HepG2 (cell line): Measurements from ENCODE around the gene RASA2. TPM values are rescaled to one million over a fixed set of nuclear protein-coding genes. Genes with fewer than 3 reads are reported as not detected.

Source experiments
- ATAC-seq: fragments of 200-7000 bp; cut with Tn5 transposase; 3 replicates; pipeline ENCODE4 v1.9.1; 2020; ENCODE audit warnings: mild to moderate bottlenecking, moderate library complexity
- BruUV-seq: library from RNA; stranded (reverse); fragments of 400-500 nt; replicated peaks from 2 replicates; lab custom pipeline; 2021; lab: Mats Ljungman, UMichigan
- CTCF ChIA-PET: fragments of 300-600 bp; formaldehyde crosslinking; extraction: SDS; loops from one replicate; lab custom pipeline; 2021; ENCODE audit warnings: low total read pairs, inconsistent platforms, low intra/inter-chr PET ratio; lab: Yijun Ruan, JAX
- POLR2A ChIA-PET: fragments of 350-600 bp; sonication (Branson Sonifier 250); formaldehyde crosslinking; loops from one replicate; lab custom pipeline; 2020; ENCODE audit warnings: antibody characterized with exemption, inconsistent platforms; lab: Yijun Ruan, JAX
- DNase-seq: peaks from one replicate; pipeline ENCODE4 v3.0.0-alpha.2; 2015; ENCODE audit warnings: low spot score
- FAIRE-seq: peaks from 3 replicates; lab custom pipeline; 2011; peaks lifted over from hg19 to GRCh38; lab: Jason Lieb, UNC
- H2AFZ ChIP-seq: one replicate; pipeline ENCODE4 v1.6.1; 2011; ENCODE audit warnings: low read length, inconsistent platforms
- H3K27ac ChIP-seq: fragments of 300-600 bp; 3 replicates; pipeline ENCODE4 v1.8.0; 2011; ENCODE audit warnings: mixed run types, mild to moderate bottlenecking, mixed read lengths, low read length, inconsistent platforms; ENCODE audit not compliant: insufficient read depth; ENCODE audit errors: extremely low read length
- H3K27me3 ChIP-seq, 2 experiments: fragments of 200-600 bp in 1 of 2; 2 replicates in 1 of 2; 3 replicates in 1 of 2; pipeline versions ENCODE4 v1.6.0 to v1.8.0; 2011; ENCODE audit warnings: low read length in 2 of 2, mild to moderate bottlenecking in 2 of 2, moderate library complexity in 2 of 2, inconsistent platforms in 1 of 2; ENCODE audit not compliant: insufficient read depth in 2 of 2, control insufficient read depth in 1 of 2
- H3K36me3 ChIP-seq, 2 experiments: fragments of 200-600 bp in 1 of 2; replicated peaks in 1 of 2; 2 replicates in 1 of 2; 3 replicates in 1 of 2; pipeline versions ENCODE4 v1.5.1 to v1.8.0; 2011; ENCODE audit warnings: low read length in 2 of 2, inconsistent platforms in 1 of 2; ENCODE audit not compliant: insufficient read depth in 2 of 2, control insufficient read depth in 1 of 2
- H3K4me1 ChIP-seq: 2 replicates; pipeline ENCODE4 v1.5.1; 2012; ENCODE audit warnings: low read length, inconsistent platforms; ENCODE audit not compliant: insufficient read depth
- H3K4me2 ChIP-seq: 2 replicates; pipeline ENCODE4 v1.6.0; 2011; ENCODE audit warnings: low read depth, low read length, inconsistent platforms
- H3K4me3 ChIP-seq, 3 experiments: fragments of 200-600 bp in 1 of 3; sonication (generic), shearing (Covaris generic) in 1 of 3; replicated peaks in 1 of 3; 2 replicates each; pipeline ENCODE4 v1.5.1; 2011 to 2016; ENCODE audit warnings: low read length in 3 of 3, inconsistent platforms in 2 of 3, low read depth in 2 of 3, mild to moderate bottlenecking in 2 of 3, control low read depth in 1 of 3, mixed read lengths in 1 of 3; ENCODE audit not compliant: insufficient read depth in 1 of 3
- H3K79me2 ChIP-seq: one replicate; pipeline ENCODE4 v1.6.1; 2011; ENCODE audit warnings: low read length, inconsistent platforms; ENCODE audit not compliant: insufficient read depth
- H3K9ac ChIP-seq: 2 replicates; pipeline ENCODE4 v1.6.0; 2011; ENCODE audit warnings: mild to moderate bottlenecking, low read depth, low read length, inconsistent platforms; ENCODE audit not compliant: insufficient read depth
- H3K9me3 ChIP-seq: 2 replicates; pipeline ENCODE4 v1.5.1; 2012; ENCODE audit warnings: mild to moderate bottlenecking, low read length
- H4K20me1 ChIP-seq: 2 replicates; pipeline ENCODE4 v1.6.0; 2011; ENCODE audit warnings: inconsistent platforms, mild to moderate bottlenecking, low read length, moderate library complexity; ENCODE audit not compliant: insufficient read depth
- BRD4 ChIP-seq: sonication (generic); formaldehyde crosslinking; IDR thresholded peaks from 2 replicates; pipeline ENCODE4 v1.4.0; 2020; ENCODE audit warnings: missing genetic modification reagents
- CEBPG ChIP-seq: IDR thresholded peaks from 2 replicates; pipeline ENCODE4 v1.6.1; 2016
- CHD2 ChIP-seq: IDR thresholded peaks from 2 replicates; pipeline ENCODE4 v1.6.1; 2011; ENCODE audit warnings: low read depth, low read length, improper control_type of control experiment
- GATA4 ChIP-seq: sonication (generic); IDR thresholded peaks from 2 replicates; pipeline ENCODE4 v1.6.1; 2016; ENCODE audit warnings: antibody characterized with exemption, low read depth, borderline replicate concordance
- GLI4 ChIP-seq: sonication (generic); formaldehyde crosslinking; IDR thresholded peaks from 2 replicates; pipeline ENCODE4 v1.5.1; 2020; ENCODE audit warnings: missing genetic modification reagents, mild to moderate bottlenecking, moderate library complexity, borderline replicate concordance
- HIVEP1 ChIP-seq: sonication (generic); formaldehyde crosslinking; IDR thresholded peaks from 2 replicates; pipeline ENCODE4 v1.4.0; 2020; ENCODE audit warnings: mild to moderate bottlenecking, missing genetic modification reagents
- IRX3 ChIP-seq: sonication (generic); formaldehyde crosslinking; IDR thresholded peaks from 2 replicates; pipeline ENCODE4 v1.8.1; 2023; ENCODE audit warnings: mild to moderate bottlenecking, low read depth, missing genetic modification reagents, borderline replicate concordance
- MAFG ChIP-seq: sonication (generic); formaldehyde crosslinking; IDR thresholded peaks from 2 replicates; pipeline ENCODE4 v1.5.1; 2020; ENCODE audit warnings: mild to moderate bottlenecking, missing genetic modification reagents
- MZF1 ChIP-seq: sonication (generic); formaldehyde crosslinking; IDR thresholded peaks from 2 replicates; pipeline ENCODE4 v1.8.1; 2023; ENCODE audit warnings: mild to moderate bottlenecking, missing genetic modification reagents, borderline replicate concordance
- PLRG1 ChIP-seq: fragments of 450-650 bp; conservative IDR thresholded peaks from 2 replicates; pipeline ENCODE4 v1.6.1; 2016
- RAD21 ChIP-seq: fragments of 450-650 bp; formaldehyde crosslinking; IDR thresholded peaks from 2 replicates; pipeline ENCODE4 v1.5.0; 2020; ENCODE audit warnings: mild to moderate bottlenecking
- RORA ChIP-seq: sonication (generic); formaldehyde crosslinking; IDR thresholded peaks from 2 replicates; pipeline ENCODE4 v1.5.0; 2020; ENCODE audit warnings: mild to moderate bottlenecking, missing genetic modification reagents, moderate library complexity
- ZBTB33 ChIP-seq: sonication (generic); formaldehyde crosslinking; IDR thresholded peaks from 2 replicates; pipeline ENCODE4 v1.4.0; 2020; ENCODE audit warnings: missing genetic modification reagents
- ZNF263 ChIP-seq: sonication (generic); formaldehyde crosslinking; IDR thresholded peaks from 2 replicates; pipeline ENCODE4 v1.4.0; 2020; ENCODE audit warnings: missing genetic modification reagents
- ZNF562 ChIP-seq: sonication (generic); formaldehyde crosslinking; IDR thresholded peaks from 2 replicates; pipeline ENCODE4 v1.8.0; 2022; ENCODE audit warnings: missing genetic modification reagents, borderline replicate concordance
- ZNF574 ChIP-seq: sonication (generic); formaldehyde crosslinking; IDR thresholded peaks from 2 replicates; pipeline ENCODE4 v1.4.0; 2020; ENCODE audit warnings: missing genetic modification reagents
- ZNF768 ChIP-seq: sonication (generic); formaldehyde crosslinking; IDR thresholded peaks from 2 replicates; pipeline ENCODE4 v1.4.0; 2020; ENCODE audit warnings: missing genetic modification reagents
- WGBS: methylation state at CpG from one replicate; pipeline ENCODE4 v1.1.6; 2017; ENCODE audit warnings: low lambda C conversion rate; 5-methylcytosine and 5-hydroxymethylcytosine counted together
- in situ Hi-C: cut with HindIII; loops from 2 replicates; pipeline ENCODE4 v1.10.0; 2017; ENCODE audit warnings: low pct_unique_long_range_greater_than_20kb; ENCODE audit not compliant: extremely low pct_ligation_motif_present
- intact Hi-C: fragments of 100-400 bp; cut with micrococcal nuclease; formaldehyde crosslinking; loops from one replicate; pipeline ENCODE4 v1.10.0; 2022; ENCODE audit not compliant: unreplicated experiment
- polyA plus RNA-seq, 8 experiments: library from polyadenylated mRNA; depleted of rRNA in 3 of 8; stranded (reverse) in 7 of 8; unstranded in 1 of 8; fragments of >200 nt; fragmentation: Illumina TruSeq in 4 of 8; extraction: Trizol in 4 of 8; gene quantifications; 2 replicates each; pipeline versions ENCODE4 v1.2.1 to v1.2.3, GENCODE V29; 2011 to 2016; ENCODE audit warnings: low read depth in 4 of 8, missing spikeins in 1 of 8, mixed read lengths in 1 of 8; ENCODE audit not compliant: insufficient read depth in 1 of 8
- total RNA-seq, 5 experiments: library from RNA; depleted of rRNA; stranded (reverse); fragments of >200 nt; fragmentation: Illumina TruSeq; extraction: Trizol; gene quantifications; 2 replicates each; pipeline ENCODE4 v1.2.3, GENCODE V29; 2016; ENCODE audit warnings: low read depth in 1 of 5
- TF ChIP-seq, protein P1 (sequence below): IDR thresholded peaks from 2 replicates; pipeline ENCODE4 v1.6.1; 2016; ENCODE audit warnings: mild to moderate bottlenecking
- TF ChIP-seq, protein P2 (sequence below): sonication (generic); formaldehyde crosslinking; IDR thresholded peaks from 2 replicates; pipeline ENCODE4 v1.4.0; 2020; ENCODE audit warnings: mild to moderate bottlenecking, missing genetic modification reagents

The RASA2 gene
- total and polyA plus RNA-seq, 2 of the 13 experiments (the other 11 are each of a cell fraction or from before 2014, with no cell fraction given), result 5.4 to 8.5 TPM

DNA sequence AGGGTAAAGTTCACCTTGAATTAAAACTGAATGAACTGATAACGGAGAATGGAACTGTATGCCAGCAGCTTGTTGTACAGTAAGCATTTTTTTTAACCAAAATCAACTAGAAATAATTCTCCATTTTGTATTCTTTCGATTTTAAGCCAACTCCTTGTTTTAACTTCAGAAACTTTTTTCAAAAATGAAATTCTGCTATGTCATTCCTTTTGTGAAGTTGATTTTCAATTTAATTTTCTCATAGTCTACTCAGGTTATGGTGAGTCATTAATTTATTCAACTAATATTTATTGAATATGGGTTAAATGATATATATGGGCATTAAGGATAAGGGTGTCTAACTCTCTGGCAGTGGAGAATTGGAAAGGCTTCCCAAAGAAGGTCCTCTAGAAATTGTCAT is 53.7 kb downstream of the RASA2 start:
- ChIA-PET POLR2A (no interaction called here), CTCF (no interaction called here)
- Histone ChIP-seq H3K36me3 (peaks cover 2 to 12% of the 10 kb centered on the region in 2 experiments; a peak in 4 of 5 replicates), H3K9ac (no peak overlapping the region), H2AFZ (no peak overlapping the region), H3K27me3 (no peaks in the 10 kb centered on the region), H3K4me3 (no peak overlapping the region), H4K20me1 (no peaks in the 10 kb centered on the region), H3K4me2 (no peak overlapping the region), H3K4me1 (no peaks in the 10 kb centered on the region), H3K79me2 (no peaks in the 10 kb centered on the region), H3K9me3 (no peaks in the 10 kb centered on the region), H3K27ac (no peak overlapping the region)
- intact Hi-C loops (no loop called here), in situ Hi-C loops (no loop called here)
- no peak for DNase-seq
- WGBS, result 92% methylated on average over 2 of the region's 2 CpGs
- FAIRE-seq, result no peak
- no TSS peak for BruUV-seq
- TF ChIP-seq CEBPG (no peak), MZF1 (no peak), IRX3 (no peak), CHD2 (no peak), ZBTB33 (CRISPR knock-in tag) (no peak), PLRG1 (no peak), MAFG (CRISPR knock-in tag) (no peak), ZNF574 (CRISPR knock-in tag) (no peak), RAD21 (CRISPR knock-in tag) (no peak), ZNF768 (CRISPR knock-in tag) (no peak), ZNF263 (CRISPR knock-in tag) (no peak), BRD4 (CRISPR knock-in tag) (no peak), HIVEP1 (no peak), ZNF562 (CRISPR knock-in tag) (no peak), GATA4 (no peak), GLI4 (no peak), RORA (CRISPR knock-in tag) (no peak)
- TF ChIP-seq, protein P1, sequence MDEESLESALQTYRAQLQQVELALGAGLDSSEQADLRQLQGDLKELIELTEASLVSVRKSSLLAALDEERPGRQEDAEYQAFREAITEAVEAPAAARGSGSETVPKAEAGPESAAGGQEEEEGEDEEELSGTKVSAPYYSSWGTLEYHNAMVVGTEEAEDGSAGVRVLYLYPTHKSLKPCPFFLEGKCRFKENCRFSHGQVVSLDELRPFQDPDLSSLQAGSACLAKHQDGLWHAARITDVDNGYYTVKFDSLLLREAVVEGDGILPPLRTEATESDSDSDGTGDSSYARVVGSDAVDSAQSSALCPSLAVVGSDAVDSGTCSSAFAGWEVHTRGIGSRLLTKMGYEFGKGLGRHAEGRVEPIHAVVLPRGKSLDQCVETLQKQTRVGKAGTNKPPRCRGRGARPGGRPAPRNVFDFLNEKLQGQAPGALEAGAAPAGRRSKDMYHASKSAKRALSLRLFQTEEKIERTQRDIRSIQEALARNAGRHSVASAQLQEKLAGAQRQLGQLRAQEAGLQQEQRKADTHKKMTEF (CRISPR knock-in tag), result no peak
- TF ChIP-seq, protein P2, sequence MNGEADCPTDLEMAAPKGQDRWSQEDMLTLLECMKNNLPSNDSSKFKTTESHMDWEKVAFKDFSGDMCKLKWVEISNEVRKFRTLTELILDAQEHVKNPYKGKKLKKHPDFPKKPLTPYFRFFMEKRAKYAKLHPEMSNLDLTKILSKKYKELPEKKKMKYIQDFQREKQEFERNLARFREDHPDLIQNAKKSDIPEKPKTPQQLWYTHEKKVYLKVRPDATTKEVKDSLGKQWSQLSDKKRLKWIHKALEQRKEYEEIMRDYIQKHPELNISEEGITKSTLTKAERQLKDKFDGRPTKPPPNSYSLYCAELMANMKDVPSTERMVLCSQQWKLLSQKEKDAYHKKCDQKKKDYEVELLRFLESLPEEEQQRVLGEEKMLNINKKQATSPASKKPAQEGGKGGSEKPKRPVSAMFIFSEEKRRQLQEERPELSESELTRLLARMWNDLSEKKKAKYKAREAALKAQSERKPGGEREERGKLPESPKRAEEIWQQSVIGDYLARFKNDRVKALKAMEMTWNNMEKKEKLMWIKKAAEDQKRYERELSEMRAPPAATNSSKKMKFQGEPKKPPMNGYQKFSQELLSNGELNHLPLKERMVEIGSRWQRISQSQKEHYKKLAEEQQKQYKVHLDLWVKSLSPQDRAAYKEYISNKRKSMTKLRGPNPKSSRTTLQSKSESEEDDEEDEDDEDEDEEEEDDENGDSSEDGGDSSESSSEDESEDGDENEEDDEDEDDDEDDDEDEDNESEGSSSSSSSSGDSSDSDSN (CRISPR knock-in tag), result no peak
- ATAC-seq, result no peak
